Measurements from ENCODE around the gene OR2V1. TPM values are rescaled to one million over a fixed set of nuclear protein-coding genes. Genes with fewer than 3 reads are reported as not detected.

OR2V1 gene
- total and polyA plus RNA-seq, 2 of the 13 experiments (the other 11 are each of a cell fraction or from before 2014, with no cell fraction given), result not detected

DNA sequence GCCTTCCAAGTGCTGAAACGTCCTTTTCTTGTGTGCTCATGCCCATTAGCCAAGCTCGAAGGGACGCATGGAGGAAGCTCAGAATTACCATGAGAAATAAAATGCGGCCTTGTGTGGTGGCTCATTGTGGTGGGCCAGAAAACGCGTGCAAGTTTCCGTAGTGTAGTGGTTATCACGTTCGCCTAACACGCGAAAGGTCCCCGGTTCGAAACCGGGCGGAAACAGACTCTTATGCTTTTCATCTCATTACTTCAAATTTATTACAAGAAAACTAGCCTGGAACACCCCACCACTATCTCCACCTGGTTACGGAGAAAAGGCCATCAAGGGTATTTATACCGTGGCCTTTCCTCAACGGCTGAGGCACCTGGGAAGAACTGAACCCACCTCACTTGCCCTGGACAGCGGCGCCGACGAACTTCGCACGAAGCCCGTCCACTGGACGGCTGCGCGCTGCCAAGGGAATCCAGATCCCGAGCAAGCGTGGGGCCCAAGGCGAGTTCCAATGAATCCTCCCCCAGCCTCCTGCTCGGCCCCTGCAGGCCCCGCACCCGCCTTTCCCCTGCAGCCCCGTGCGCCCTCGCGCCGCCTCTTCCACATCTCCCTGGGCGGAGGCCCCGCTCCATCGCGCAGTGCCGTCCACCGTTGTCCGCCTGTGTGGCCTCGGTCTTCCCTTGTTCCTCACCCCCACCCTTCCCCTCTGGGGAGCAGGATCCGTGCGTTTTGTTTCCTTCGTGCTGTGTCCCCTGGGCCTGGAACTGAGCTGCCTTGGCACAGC lies 38.7 kb upstream of the OR2V1 start (continued):
- 0 out of 2 replicates have a peak, but pooled peaks have one; percentile 42 for TF ChIP-seq ZNF614 (CRISPR knock-in tag; IDR thresholded peaks at IDR 0.05; ENCODE audit: borderline replicate concordance)
- peak; percentile 40; the same call in 1 of the 2 replicates for TF ChIP-seq ZFX (CRISPR knock-in tag; IDR thresholded peaks at IDR 0.05; ENCODE audit: low read depth)
- TF ChIP-seq ZFP41 (CRISPR knock-in tag; IDR thresholded peaks at IDR 0.05; ENCODE audit: borderline replicate concordance), result 0 out of 2 replicates have a peak, but pooled peaks have one; percentile 57
- TF ChIP-seq, protein P1, sequence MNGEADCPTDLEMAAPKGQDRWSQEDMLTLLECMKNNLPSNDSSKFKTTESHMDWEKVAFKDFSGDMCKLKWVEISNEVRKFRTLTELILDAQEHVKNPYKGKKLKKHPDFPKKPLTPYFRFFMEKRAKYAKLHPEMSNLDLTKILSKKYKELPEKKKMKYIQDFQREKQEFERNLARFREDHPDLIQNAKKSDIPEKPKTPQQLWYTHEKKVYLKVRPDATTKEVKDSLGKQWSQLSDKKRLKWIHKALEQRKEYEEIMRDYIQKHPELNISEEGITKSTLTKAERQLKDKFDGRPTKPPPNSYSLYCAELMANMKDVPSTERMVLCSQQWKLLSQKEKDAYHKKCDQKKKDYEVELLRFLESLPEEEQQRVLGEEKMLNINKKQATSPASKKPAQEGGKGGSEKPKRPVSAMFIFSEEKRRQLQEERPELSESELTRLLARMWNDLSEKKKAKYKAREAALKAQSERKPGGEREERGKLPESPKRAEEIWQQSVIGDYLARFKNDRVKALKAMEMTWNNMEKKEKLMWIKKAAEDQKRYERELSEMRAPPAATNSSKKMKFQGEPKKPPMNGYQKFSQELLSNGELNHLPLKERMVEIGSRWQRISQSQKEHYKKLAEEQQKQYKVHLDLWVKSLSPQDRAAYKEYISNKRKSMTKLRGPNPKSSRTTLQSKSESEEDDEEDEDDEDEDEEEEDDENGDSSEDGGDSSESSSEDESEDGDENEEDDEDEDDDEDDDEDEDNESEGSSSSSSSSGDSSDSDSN (CRISPR knock-in tag; IDR thresholded peaks at IDR 0.05), result peak; percentile 75; the same call in 1 of the 2 replicates
- 0 out of 2 replicates have a peak, but pooled peaks have one; percentile 52 for TF ChIP-seq ZMAT3 (CRISPR knock-in tag; conservative IDR thresholded peaks at IDR 0.05)
- TF ChIP-seq, protein P2, sequence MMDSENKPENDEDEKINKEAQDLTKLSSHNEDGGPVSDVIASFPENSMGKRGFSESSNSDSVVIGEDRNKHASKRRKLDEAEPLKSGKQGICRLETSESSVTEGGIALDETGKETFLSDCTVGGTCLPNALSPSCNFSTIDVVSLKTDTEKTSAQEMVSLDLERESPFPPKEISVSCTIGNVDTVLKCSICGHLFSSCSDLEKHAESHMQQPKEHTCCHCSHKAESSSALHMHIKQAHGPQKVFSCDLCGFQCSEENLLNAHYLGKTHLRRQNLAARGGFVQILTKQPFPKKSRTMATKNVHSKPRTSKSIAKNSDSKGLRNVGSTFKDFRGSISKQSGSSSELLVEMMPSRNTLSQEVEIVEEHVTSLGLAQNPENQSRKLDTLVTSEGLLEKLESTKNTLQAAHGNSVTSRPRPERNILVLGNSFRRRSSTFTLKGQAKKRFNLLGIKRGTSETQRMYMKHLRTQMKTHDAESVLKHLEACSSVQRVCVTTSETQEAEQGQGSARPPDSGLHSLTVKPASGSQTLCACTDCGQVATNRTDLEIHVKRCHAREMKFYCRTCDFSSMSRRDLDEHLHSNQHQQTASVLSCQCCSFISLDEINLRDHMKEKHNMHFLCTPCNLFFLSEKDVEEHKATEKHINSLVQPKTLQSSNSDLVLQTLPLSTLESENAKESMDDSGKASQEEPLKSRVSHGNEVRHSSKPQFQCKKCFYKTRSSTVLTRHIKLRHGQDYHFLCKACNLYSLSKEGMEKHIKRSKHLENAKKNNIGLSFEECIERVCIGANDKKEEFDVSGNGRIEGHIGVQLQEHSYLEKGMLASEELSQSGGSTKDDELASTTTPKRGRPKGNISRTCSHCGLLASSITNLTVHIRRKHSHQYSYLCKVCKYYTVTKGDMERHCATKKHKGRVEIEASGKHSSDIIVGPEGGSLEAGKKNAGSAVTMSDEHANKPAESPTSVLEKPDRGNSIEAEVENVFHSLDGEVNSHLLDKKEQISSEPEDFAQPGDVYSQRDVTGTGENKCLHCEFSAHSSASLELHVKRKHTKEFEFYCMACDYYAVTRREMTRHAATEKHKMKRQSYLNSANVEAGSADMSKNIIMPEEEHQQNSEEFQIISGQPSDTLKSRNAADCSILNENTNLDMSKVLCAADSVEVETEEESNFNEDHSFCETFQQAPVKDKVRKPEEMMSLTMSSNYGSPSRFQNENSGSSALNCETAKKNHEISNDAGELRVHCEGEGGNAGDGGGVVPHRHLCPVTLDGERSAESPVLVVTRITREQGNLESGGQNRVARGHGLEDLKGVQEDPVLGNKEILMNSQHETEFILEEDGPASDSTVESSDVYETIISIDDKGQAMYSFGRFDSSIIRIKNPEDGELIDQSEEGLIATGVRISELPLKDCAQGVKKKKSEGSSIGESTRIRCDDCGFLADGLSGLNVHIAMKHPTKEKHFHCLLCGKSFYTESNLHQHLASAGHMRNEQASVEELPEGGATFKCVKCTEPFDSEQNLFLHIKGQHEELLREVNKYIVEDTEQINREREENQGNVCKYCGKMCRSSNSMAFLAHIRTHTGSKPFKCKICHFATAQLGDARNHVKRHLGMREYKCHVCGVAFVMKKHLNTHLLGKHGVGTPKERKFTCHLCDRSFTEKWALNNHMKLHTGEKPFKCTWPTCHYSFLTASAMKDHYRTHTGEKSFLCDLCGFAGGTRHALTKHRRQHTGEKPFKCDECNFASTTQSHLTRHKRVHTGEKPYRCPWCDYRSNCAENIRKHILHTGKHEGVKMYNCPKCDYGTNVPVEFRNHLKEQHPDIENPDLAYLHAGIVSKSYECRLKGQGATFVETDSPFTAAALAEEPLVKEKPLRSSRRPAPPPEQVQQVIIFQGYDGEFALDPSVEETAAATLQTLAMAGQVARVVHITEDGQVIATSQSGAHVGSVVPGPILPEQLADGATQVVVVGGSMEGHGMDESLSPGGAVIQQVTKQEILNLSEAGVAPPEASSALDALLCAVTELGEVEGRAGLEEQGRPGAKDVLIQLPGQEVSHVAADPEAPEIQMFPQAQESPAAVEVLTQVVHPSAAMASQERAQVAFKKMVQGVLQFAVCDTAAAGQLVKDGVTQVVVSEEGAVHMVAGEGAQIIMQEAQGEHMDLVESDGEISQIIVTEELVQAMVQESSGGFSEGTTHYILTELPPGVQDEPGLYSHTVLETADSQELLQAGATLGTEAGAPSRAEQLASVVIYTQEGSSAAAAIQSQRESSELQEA (CRISPR knock-in tag; IDR thresholded peaks at IDR 0.05; ENCODE audit: not compliant biosample characterization), result peak; percentile 31
- TF ChIP-seq BORCS8-MEF2B (CRISPR knock-in tag; IDR thresholded peaks at IDR 0.05), result 0 out of 2 replicates have a peak, but pooled peaks have one; percentile 19
- TF ChIP-seq ZNF224 (CRISPR knock-in tag; IDR thresholded peaks at IDR 0.05), result 0 out of 2 replicates have a peak, but pooled peaks have one; percentile 31
- peak; percentile 73 for TF ChIP-seq BHLHE40 (IDR thresholded peaks at IDR 0.05; ENCODE audit: low read length)
- 0 out of 2 replicates have a peak, but pooled peaks have one; percentile 11 for TF ChIP-seq TBX3 (IDR thresholded peaks at IDR 0.05; ENCODE audit: borderline replicate concordance)
- TF ChIP-seq, protein P3, sequence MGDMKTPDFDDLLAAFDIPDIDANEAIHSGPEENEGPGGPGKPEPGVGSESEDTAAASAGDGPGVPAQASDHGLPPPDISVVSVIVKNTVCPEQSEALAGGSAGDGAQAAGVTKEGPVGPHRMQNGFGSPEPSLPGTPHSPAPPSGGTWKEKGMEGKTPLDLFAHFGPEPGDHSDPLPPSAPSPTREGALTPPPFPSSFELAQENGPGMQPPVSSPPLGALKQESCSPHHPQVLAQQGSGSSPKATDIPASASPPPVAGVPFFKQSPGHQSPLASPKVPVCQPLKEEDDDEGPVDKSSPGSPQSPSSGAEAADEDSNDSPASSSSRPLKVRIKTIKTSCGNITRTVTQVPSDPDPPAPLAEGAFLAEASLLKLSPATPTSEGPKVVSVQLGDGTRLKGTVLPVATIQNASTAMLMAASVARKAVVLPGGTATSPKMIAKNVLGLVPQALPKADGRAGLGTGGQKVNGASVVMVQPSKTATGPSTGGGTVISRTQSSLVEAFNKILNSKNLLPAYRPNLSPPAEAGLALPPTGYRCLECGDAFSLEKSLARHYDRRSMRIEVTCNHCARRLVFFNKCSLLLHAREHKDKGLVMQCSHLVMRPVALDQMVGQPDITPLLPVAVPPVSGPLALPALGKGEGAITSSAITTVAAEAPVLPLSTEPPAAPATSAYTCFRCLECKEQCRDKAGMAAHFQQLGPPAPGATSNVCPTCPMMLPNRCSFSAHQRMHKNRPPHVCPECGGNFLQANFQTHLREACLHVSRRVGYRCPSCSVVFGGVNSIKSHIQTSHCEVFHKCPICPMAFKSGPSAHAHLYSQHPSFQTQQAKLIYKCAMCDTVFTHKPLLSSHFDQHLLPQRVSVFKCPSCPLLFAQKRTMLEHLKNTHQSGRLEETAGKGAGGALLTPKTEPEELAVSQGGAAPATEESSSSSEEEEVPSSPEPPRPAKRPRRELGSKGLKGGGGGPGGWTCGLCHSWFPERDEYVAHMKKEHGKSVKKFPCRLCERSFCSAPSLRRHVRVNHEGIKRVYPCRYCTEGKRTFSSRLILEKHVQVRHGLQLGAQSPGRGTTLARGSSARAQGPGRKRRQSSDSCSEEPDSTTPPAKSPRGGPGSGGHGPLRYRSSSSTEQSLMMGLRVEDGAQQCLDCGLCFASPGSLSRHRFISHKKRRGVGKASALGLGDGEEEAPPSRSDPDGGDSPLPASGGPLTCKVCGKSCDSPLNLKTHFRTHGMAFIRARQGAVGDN (CRISPR knock-in tag; IDR thresholded peaks at IDR 0.05), result peak; percentile 78
- TF ChIP-seq, protein P4, sequence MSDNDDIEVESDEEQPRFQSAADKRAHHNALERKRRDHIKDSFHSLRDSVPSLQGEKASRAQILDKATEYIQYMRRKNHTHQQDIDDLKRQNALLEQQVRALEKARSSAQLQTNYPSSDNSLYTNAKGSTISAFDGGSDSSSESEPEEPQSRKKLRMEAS (IDR thresholded peaks at IDR 0.05), result peak; percentile 12; the same call in 1 of the 2 replicates
- TF ChIP-seq SSRP1 (CRISPR knock-in tag; IDR thresholded peaks at IDR 0.05), result peak; percentile 91; the same call in 1 of the 2 replicates
